NK-92 treated with Interleukin-12 subunit alpha and Interleukin-12 subunit beta, amount 100 ng/mL, for 24 hours (cell line): ENCODE results near the gene ADGRL3.
"Not testable (repeated sequence)": the region's sequence is repeated elsewhere in the genome, so short reads cannot be mapped to it uniquely, and the experiment has no call there.

Source experiments
- DNase-seq: peaks from one replicate; lab custom pipeline; 2025; lab: John Stamatoyannopoulos, UW

ADGRL3 gene

GRCh38 chr4:61911313-61911756 lies 711.2 kb downstream of the ADGRL3 start:
- no peak for DNase-seq

- DNase-seq: no peak
Measured at GRCh38 chr4:61913619-61914018, 713.5 kb downstream of the ADGRL3 start.

GRCh38 chr4:61915501-61915900 lies 715.4 kb downstream of the ADGRL3 start:
- DNase-seq: no peak

GRCh38 chr4:61918507-61918906 lies 718.4 kb downstream of the ADGRL3 start:
- DNase-seq: no peak

- no peak for DNase-seq
Measured at GRCh38 chr4:61918987-61919386, 718.9 kb downstream of the ADGRL3 start.

GRCh38 chr4:61919561-61919960 lies 719.4 kb downstream of the ADGRL3 start:
- DNase-seq: no peak

GRCh38 chr4:61921920-61922319 lies 721.8 kb downstream of the ADGRL3 start:
- no peak for DNase-seq

- DNase-seq: no peak
Measured at GRCh38 chr4:61922766-61923165, 722.6 kb downstream of the ADGRL3 start.

- DNase-seq: no peak
Measured at GRCh38 chr4:61923179-61923578, 723.1 kb downstream of the ADGRL3 start.

- DNase-seq: no peak
Measured at GRCh38 chr4:61924131-61924530, 724.0 kb downstream of the ADGRL3 start.

- no peak for DNase-seq
Measured at GRCh38 chr4:61933527-61933926, 733.4 kb downstream of the ADGRL3 start.

GRCh38 chr4:61934198-61934597 lies 734.1 kb downstream of the ADGRL3 start:
- DNase-seq: no peak

GRCh38 chr4:61938250-61938846 lies 738.2 kb downstream of the ADGRL3 start:
- no peak for DNase-seq

GRCh38 chr4:61950625-61951024 lies 750.5 kb downstream of the ADGRL3 start:
- no peak for DNase-seq

GRCh38 chr4:61953386-61953785 lies 753.3 kb downstream of the ADGRL3 start:
- DNase-seq: no peak

GRCh38 chr4:61958591-61958990 lies 758.5 kb downstream of the ADGRL3 start:
- DNase-seq: no peak

- DNase-seq: no peak
Measured at GRCh38 chr4:61959087-61959486, 759.0 kb downstream of the ADGRL3 start.

- DNase-seq: no peak
Measured at GRCh38 chr4:61984260-61984909, 784.3 kb downstream of the ADGRL3 start.

- DNase-seq: no peak
Measured at GRCh38 chr4:61985426-61985825, 785.3 kb downstream of the ADGRL3 start.

GRCh38 chr4:61986929-61987328 lies 786.8 kb downstream of the ADGRL3 start:
- DNase-seq: not testable (repeated sequence)

GRCh38 chr4:61992351-61992750 lies 792.2 kb downstream of the ADGRL3 start:
- no peak for DNase-seq

- no peak for DNase-seq
Measured at GRCh38 chr4:61994036-61994435, 793.9 kb downstream of the ADGRL3 start.

- DNase-seq: no peak
Measured at GRCh38 chr4:61995717-61996340, 795.7 kb downstream of the ADGRL3 start.
